H9 (cell line): Measurements from ENCODE around the gene UNK. TPM values are rescaled to one million over a fixed set of nuclear protein-coding genes. Genes with fewer than 3 reads are reported as not detected.

Experiments
- DNase-seq: peaks from one replicate; pipeline ENCODE4 v3.0.0-alpha.2; 2017
- H2AFZ ChIP-seq: one replicate; pipeline ENCODE4 v1.6.1; 2013; ENCODE audit warnings: mild to moderate bottlenecking, low read length, control low read depth, moderate library complexity
- H2AK5ac ChIP-seq: 2 replicates; pipeline ENCODE4 v1.6.1; 2013; ENCODE audit warnings: low read length, control low read depth, mixed read lengths; ENCODE audit not compliant: insufficient read length
- H2BK120ac ChIP-seq: one replicate; pipeline ENCODE4 v1.6.1; 2013; ENCODE audit warnings: low read depth, mild to moderate bottlenecking, low read length, control low read depth, inconsistent platforms; ENCODE audit not compliant: poor library complexity, severe bottlenecking
- H2BK12ac ChIP-seq: 2 replicates; pipeline ENCODE4 v1.6.1; 2013; ENCODE audit warnings: low read length, control low read depth, mixed read lengths, low read depth; ENCODE audit not compliant: insufficient read length
- H2BK15ac ChIP-seq: 2 replicates; pipeline ENCODE4 v1.6.1; 2013; ENCODE audit warnings: low read depth, low read length, control low read depth
- H2BK20ac ChIP-seq: one replicate; pipeline ENCODE4 v1.6.1; 2013; ENCODE audit warnings: low read depth, mild to moderate bottlenecking, low read length, control low read depth, inconsistent platforms; ENCODE audit not compliant: poor library complexity, severe bottlenecking
- H2BK5ac ChIP-seq: 2 replicates; pipeline ENCODE4 v1.6.1; 2013; ENCODE audit warnings: low read length, control low read depth, mixed read lengths; ENCODE audit not compliant: insufficient read length
- H3K14ac ChIP-seq: 2 replicates; pipeline ENCODE4 v1.6.1; 2013; ENCODE audit warnings: low read length, control low read depth; ENCODE audit not compliant: insufficient read depth
- H3K18ac ChIP-seq: 2 replicates; pipeline ENCODE4 v1.6.1; 2013; ENCODE audit warnings: low read depth, mild to moderate bottlenecking, mixed read lengths, low read length, control low read depth; ENCODE audit not compliant: insufficient read length
- H3K23ac ChIP-seq: 2 replicates; pipeline ENCODE4 v1.6.1; 2013; ENCODE audit warnings: low read length, control low read depth, mixed read lengths, low read depth; ENCODE audit not compliant: insufficient read length
- H3K23me2 ChIP-seq: 2 replicates; pipeline ENCODE4 v1.6.1; 2013; ENCODE audit warnings: low read depth, mild to moderate bottlenecking, mixed read lengths, low read length, control low read depth; ENCODE audit not compliant: insufficient read length, poor library complexity, severe bottlenecking
- H3K27ac ChIP-seq: 2 replicates; pipeline ENCODE4 v1.5.1; 2013; ENCODE audit warnings: low read length, control low read depth, mixed read lengths, low read depth; ENCODE audit not compliant: insufficient read length
- H3K27me3 ChIP-seq: 2 replicates; pipeline ENCODE4 v1.6.1; 2013; ENCODE audit warnings: low read length, control low read depth, inconsistent platforms; ENCODE audit not compliant: insufficient read depth
- H3K4ac ChIP-seq: 2 replicates; pipeline ENCODE4 v1.6.1; 2013; ENCODE audit warnings: low read depth, mild to moderate bottlenecking, control low read depth, inconsistent platforms, low read length, moderate library complexity
- H3K4me1 ChIP-seq: 2 replicates; pipeline ENCODE4 v1.6.1; 2013; ENCODE audit warnings: low read length, control low read depth, inconsistent platforms; ENCODE audit not compliant: insufficient read depth
- H3K4me2 ChIP-seq: 2 replicates; pipeline ENCODE4 v1.6.1; 2013; ENCODE audit warnings: low read length, control low read depth, mixed read lengths; ENCODE audit not compliant: insufficient read length, insufficient read depth
- H3K56ac ChIP-seq: 2 replicates; pipeline ENCODE4 v1.6.1; 2013; ENCODE audit warnings: low read depth, mild to moderate bottlenecking, mixed read lengths, low read length, control low read depth; ENCODE audit not compliant: insufficient read length
- H3K79me1 ChIP-seq: 2 replicates; pipeline ENCODE4 v1.6.1; 2013; ENCODE audit warnings: low read depth, mild to moderate bottlenecking, moderate library complexity, low read length, control low read depth, inconsistent platforms; ENCODE audit not compliant: insufficient read depth, poor library complexity, severe bottlenecking
- H3K79me2 ChIP-seq: 2 replicates; pipeline ENCODE4 v1.6.1; 2013; ENCODE audit warnings: low read length, control low read depth, inconsistent platforms; ENCODE audit not compliant: insufficient read depth
- H3K9ac ChIP-seq: 2 replicates; pipeline ENCODE4 v1.6.1; 2013; ENCODE audit warnings: low read length, control low read depth, mixed read lengths; ENCODE audit not compliant: insufficient read length; ENCODE audit errors: extremely low read depth
- H3K9me3 ChIP-seq: one replicate; pipeline ENCODE4 v1.6.1; 2013; ENCODE audit warnings: low read depth, low read length, inconsistent platforms; ENCODE audit not compliant: control insufficient read depth
- H3T11ph ChIP-seq: one replicate; pipeline ENCODE4 v1.6.1; 2013; ENCODE audit warnings: mild to moderate bottlenecking, low read length, control low read depth, inconsistent platforms
- H4K20me1 ChIP-seq: one replicate; pipeline ENCODE4 v1.6.1; 2013; ENCODE audit not compliant: control insufficient read depth, insufficient read length, insufficient read depth
- H4K5ac ChIP-seq: 2 replicates; pipeline ENCODE4 v1.6.1; 2013; ENCODE audit warnings: low read depth, mild to moderate bottlenecking, mixed read lengths, low read length, control low read depth; ENCODE audit not compliant: insufficient read length
- H4K8ac ChIP-seq: replicated peaks from 2 replicates; pipeline ENCODE4 v1.6.1; 2013; ENCODE audit warnings: low read length, control low read depth, mixed read lengths, low read depth; ENCODE audit not compliant: insufficient read length
- H4K91ac ChIP-seq: 2 replicates; pipeline ENCODE4 v1.6.1; 2013; ENCODE audit warnings: low read depth, mild to moderate bottlenecking, moderate library complexity, mixed read lengths, low read length, control low read depth; ENCODE audit not compliant: insufficient read length
- H3K27ac Mint-ChIP-seq, 3 experiments: 2 replicates in 2 of 3; 3 replicates in 1 of 3; pipeline ENCODE4 v1.8.0; 2020 to 2021; ENCODE audit warnings: mixed read lengths in 3 of 3, mild to moderate bottlenecking in 1 of 3, moderate library complexity in 1 of 3
- H3K27me3 Mint-ChIP-seq: 2 replicates; pipeline ENCODE4 v1.8.0; 2021; ENCODE audit warnings: low read depth, mild to moderate bottlenecking, moderate library complexity, mixed read lengths
- H3K36me3 Mint-ChIP-seq, 3 experiments: 2 replicates in 2 of 3; 3 replicates in 1 of 3; pipeline ENCODE4 v1.8.0; 2020 to 2021; ENCODE audit warnings: low read depth in 3 of 3, mixed read lengths in 3 of 3; ENCODE audit not compliant: insufficient read depth in 1 of 3
- H3K4me1 Mint-ChIP-seq, 2 experiments: 2 replicates each; pipeline ENCODE4 v1.8.0; 2020; ENCODE audit warnings: mixed read lengths in 2 of 2
- H3K4me3 Mint-ChIP-seq, 2 experiments: 2 replicates in 1 of 2; 3 replicates in 1 of 2; pipeline ENCODE4 v1.8.0; 2020 to 2021; ENCODE audit warnings: mild to moderate bottlenecking in 2 of 2, mixed read lengths in 2 of 2, moderate library complexity in 1 of 2
- H3K9me3 Mint-ChIP-seq, 2 experiments: 2 replicates in 1 of 2; 3 replicates in 1 of 2; pipeline ENCODE4 v1.8.0; 2020; ENCODE audit warnings: mild to moderate bottlenecking in 2 of 2, mixed read lengths in 2 of 2, moderate library complexity in 1 of 2
- WGBS: extraction: QIAGEN DNeasy Blood & Tissue Kit; methylation state at CpG from one replicate; pipeline ENCODE4 v1.1.7; 2013; ENCODE audit warnings: missing lambda C conversion rate, low lambda C conversion rate, mixed read lengths; ENCODE audit not compliant: insufficient read length; ENCODE audit errors: extremely low coverage; 5-methylcytosine and 5-hydroxymethylcytosine counted together
- total RNA-seq: library from RNA; stranded (reverse); gene quantifications from 2 replicates; pipeline ENCODE4 v1.2.1, GENCODE V29; 2021
- TF ChIP-seq, protein P1 (sequence below): fragments of 200-600 bp; sonication (generic); conservative IDR thresholded peaks from 3 replicates; pipeline ENCODE4 v1.8.0; 2021; ENCODE audit warnings: antibody characterized with exemption, mild to moderate bottlenecking

The UNK gene
- total RNA-seq, 1 experiment from 2014 or later = 36.4 TPM

DNA sequence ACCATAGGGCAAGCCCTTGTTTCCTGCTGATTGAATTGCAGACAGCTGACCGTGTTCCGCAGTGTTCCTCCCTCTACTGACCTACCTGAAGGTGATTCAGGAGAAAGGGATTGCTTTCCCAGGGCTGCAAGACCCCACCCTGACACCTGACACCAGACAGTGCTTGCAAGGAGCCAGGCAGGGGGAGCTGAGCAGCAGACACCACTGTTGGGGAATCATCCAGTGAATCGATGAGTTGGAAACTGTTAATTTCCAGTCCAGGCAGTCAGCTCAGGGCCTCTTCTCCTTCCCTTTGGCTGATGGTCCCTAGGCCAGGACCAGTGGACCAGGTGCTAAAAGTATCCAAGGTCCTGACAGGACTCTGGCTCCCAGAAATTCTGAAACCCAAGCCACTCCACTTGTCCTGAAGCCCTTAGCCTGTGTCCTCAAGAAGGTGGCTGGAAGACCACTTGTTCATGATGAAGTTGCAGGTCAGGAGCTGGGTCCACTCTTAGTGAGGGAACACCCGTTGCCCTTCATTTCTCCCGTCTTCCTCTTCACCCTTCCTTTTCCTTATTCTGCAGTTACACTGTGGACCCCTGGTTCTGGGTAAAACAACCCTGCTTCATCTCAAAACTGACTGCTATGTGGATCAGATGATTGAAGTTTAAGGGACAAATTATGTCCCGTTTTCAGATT is 9.5 kb upstream of the UNK start:
- Histone ChIP-seq H2BK5ac (no peak overlapping the region), H3K4ac (no peak overlapping the region), H2BK120ac (no peak overlapping the region), H3K14ac (no peak overlapping the region), H2BK12ac (no peak overlapping the region), H2BK20ac (no peak overlapping the region), H3K56ac (no peak overlapping the region), H2AK5ac (no peak overlapping the region), H2BK15ac (no peak overlapping the region), H3K23ac (no peak overlapping the region), H3K4me2 (no peak overlapping the region), H3K27ac (no peak overlapping the region), H2AFZ (no peak overlapping the region), H3K79me2 (peaks cover 3% of the 10 kb centered on the region; the same call in 1 of the 2 replicates), H3T11ph (no peak overlapping the region), H3K27me3 (no peaks in the 10 kb centered on the region), H4K8ac (no peak overlapping the region), H4K20me1 (no peaks in the 10 kb centered on the region), H3K9me3 (no peaks in the 10 kb centered on the region), H3K79me1 (no peaks in the 10 kb centered on the region), H3K4me1 (no peaks in the 10 kb centered on the region), H3K18ac (no peak overlapping the region), H3K9ac (no peak overlapping the region), H3K23me2 (no peaks in the 10 kb centered on the region), H4K5ac (no peak overlapping the region), H4K91ac (no peak overlapping the region)
- Mint-ChIP-seq H3K27ac (peak overlapping the region in 2 of 3 experiments; percentile 10 to 37; a peak in 3 of 7 replicates), H3K4me1 (peaks cover 31 to 41% of the 10 kb centered on the region in 2 experiments), H3K4me3 (no peak overlapping the region; a peak in 1 of 5 replicates), H3K27me3 (peaks cover 2% of the 10 kb centered on the region; the same call in 1 of the 2 replicates), H3K9me3 (peaks cover 2 to 3% of the 10 kb centered on the region in 2 experiments; a peak in 3 of 5 replicates), H3K36me3 (peaks cover 21 to 34% (median 33%) of the 10 kb centered on the region in 3 experiments)
- DNase-seq = peak; percentile 82
- no CpG with 5 or more reads among the region's 6 CpGs for WGBS
- TF ChIP-seq, protein P1, sequence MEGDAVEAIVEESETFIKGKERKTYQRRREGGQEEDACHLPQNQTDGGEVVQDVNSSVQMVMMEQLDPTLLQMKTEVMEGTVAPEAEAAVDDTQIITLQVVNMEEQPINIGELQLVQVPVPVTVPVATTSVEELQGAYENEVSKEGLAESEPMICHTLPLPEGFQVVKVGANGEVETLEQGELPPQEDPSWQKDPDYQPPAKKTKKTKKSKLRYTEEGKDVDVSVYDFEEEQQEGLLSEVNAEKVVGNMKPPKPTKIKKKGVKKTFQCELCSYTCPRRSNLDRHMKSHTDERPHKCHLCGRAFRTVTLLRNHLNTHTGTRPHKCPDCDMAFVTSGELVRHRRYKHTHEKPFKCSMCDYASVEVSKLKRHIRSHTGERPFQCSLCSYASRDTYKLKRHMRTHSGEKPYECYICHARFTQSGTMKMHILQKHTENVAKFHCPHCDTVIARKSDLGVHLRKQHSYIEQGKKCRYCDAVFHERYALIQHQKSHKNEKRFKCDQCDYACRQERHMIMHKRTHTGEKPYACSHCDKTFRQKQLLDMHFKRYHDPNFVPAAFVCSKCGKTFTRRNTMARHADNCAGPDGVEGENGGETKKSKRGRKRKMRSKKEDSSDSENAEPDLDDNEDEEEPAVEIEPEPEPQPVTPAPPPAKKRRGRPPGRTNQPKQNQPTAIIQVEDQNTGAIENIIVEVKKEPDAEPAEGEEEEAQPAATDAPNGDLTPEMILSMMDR = no peak; the same call in 2 of the 3 replicates
